ENCODE data around the gene OCEL1. TPM values are rescaled to one million over a fixed set of nuclear protein-coding genes. Genes with fewer than 3 reads are reported as not detected.

Gene OCEL1
- total RNA-seq, 2 experiments from 2014 or later: 10.2 to 29.5 TPM

DNA sequence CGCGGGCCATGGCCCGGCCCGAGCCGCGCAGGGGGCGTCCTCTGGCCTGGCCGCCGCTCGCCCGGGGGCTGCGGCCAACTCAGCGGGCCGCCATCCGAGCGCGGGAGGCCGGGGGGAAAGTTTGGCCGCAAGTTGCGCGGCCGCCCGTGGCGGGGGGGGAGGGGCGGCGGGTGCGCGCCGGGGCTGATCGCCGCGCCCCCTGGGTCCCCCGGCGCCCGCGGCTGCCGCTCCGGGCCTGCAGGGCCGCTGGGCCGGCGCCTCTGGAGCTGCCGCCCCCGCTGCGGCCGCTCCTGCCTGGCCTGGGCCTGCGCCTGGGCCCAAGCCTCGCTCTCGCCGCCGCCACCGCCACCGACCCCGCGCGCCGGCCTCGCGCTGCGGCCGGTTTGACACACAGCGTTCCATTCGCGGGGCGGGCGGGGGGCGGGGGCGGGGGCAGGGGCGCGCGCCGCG lies 19.5 kb downstream of the OCEL1 start, which contains the start of gene NR2F6:
TSS of gene NR2F6 (minus strand) at position 385 of the 450 bp plus-strand sequence. CDS start 699 bp downstream, outside the sequence.
- Histone ChIP-seq H2AFZ (ENCODE audit: low read length) (peak within 1 kb of the TSS; percentile 84; the same call in 1 of the 2 replicates), H3K9me3 (ENCODE audit: low read length) (no peaks in the 10 kb centered on the region), H3K4me1 (ENCODE audit: insufficient read depth, low read length, poor library complexity, severe bottlenecking) (peaks cover 43% of the 10 kb centered on the region), H4K20me1 (ENCODE audit: insufficient read depth, low read length) (no peaks in the 10 kb centered on the region), H3K4me3 (ENCODE audit: low read depth, low read length, poor library complexity, severe bottlenecking) (peak within 1 kb of the TSS; percentile 74), H3K9me2 (ENCODE audit: insufficient read depth, low read length) (no peaks in the 10 kb centered on the region), H3K27ac (ENCODE audit: low read depth, low read length, poor library complexity, severe bottlenecking) (peak within 1 kb of the TSS; percentile 69), H3K79me2 (ENCODE audit: insufficient read depth, low read depth, low read length) (peaks cover 23% of the 10 kb centered on the region; the same call in 1 of the 2 replicates), H3K36me3 (ENCODE audit: insufficient read depth, low read length) (no peaks in the 10 kb centered on the region), H3K4me2 (ENCODE audit: low read length) (peak within 1 kb of the TSS; percentile 95)
- CTCF ChIA-PET (ENCODE audit: unreplicated experiment): no interaction called here
- POLR2A ChIA-PET: no interaction called here
- no peak for DNase-seq (ENCODE audit: low spot score)
- BruUV-seq (replicated peaks): no TSS peak
- TF ChIP-seq EZH2phosphoT487 (IDR thresholded peaks at IDR 0.05; ENCODE audit: borderline replicate concordance, low read depth, low read length): no peak
- intact Hi-C loops (cut with micrococcal nuclease; ENCODE audit: unreplicated experiment): loop anchor here (2.0 to 10.0 kb wide), 2 partner anchors 169 to 351 kb away; no protein-coding TSS in a partner anchor

DNA sequence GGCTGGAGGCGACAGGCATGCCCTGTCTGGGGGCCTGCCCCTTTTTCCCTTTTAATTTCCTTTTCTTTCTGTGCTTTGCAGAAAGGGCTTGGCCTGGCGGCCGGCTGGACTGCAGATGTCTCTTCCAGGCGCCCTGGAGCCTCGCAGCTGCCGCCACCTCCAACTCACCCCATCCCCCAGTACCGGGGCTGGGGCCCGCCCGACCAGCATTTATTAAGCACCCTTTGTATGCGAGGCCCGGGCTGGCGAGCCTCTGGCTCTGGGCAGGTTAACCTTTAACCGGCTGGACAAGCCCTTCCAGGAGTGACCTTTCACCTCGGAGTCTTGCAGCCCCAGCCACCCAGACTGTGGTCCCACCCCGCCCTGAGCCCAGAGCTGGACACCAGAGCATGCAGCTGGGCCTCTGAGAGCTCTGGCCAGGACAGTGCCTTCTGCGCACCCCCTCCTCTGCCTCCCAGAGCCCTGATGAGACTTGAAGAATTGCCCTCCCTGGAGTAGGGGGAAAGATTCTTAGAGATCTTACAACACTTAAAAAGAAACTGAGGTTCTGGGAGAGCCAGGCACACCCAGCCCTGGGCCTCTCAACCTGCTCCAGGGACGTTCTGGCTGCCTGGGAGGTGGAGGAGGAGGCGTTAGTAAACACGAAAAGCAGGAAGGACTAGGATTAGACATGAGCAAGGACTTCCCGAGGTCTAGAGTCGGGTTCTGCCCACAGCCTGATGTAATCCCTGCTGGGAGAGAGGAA lies 20.8 kb downstream of the OCEL1 start:
- H2AFZ ChIP-seq (ENCODE audit: low read length): peak overlapping the region; percentile 84; the same call in 1 of the 2 replicates
- peak overlapping the region; percentile 95 for H3K4me2 ChIP-seq (ENCODE audit: low read length)
- TF ChIP-seq, protein P1, sequence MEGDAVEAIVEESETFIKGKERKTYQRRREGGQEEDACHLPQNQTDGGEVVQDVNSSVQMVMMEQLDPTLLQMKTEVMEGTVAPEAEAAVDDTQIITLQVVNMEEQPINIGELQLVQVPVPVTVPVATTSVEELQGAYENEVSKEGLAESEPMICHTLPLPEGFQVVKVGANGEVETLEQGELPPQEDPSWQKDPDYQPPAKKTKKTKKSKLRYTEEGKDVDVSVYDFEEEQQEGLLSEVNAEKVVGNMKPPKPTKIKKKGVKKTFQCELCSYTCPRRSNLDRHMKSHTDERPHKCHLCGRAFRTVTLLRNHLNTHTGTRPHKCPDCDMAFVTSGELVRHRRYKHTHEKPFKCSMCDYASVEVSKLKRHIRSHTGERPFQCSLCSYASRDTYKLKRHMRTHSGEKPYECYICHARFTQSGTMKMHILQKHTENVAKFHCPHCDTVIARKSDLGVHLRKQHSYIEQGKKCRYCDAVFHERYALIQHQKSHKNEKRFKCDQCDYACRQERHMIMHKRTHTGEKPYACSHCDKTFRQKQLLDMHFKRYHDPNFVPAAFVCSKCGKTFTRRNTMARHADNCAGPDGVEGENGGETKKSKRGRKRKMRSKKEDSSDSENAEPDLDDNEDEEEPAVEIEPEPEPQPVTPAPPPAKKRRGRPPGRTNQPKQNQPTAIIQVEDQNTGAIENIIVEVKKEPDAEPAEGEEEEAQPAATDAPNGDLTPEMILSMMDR (conservative IDR thresholded peaks at IDR 0.05; ENCODE audit: low read length): no peak
- no peak for TF ChIP-seq EZH2phosphoT487 (IDR thresholded peaks at IDR 0.05; ENCODE audit: borderline replicate concordance, low read depth, low read length)
- H4K20me1 ChIP-seq (ENCODE audit: insufficient read depth, low read length): no peaks in the 10 kb centered on the region
- H3K9me2 ChIP-seq (ENCODE audit: insufficient read depth, low read length): no peaks in the 10 kb centered on the region
- H3K4me1 ChIP-seq (ENCODE audit: insufficient read depth, low read length, poor library complexity, severe bottlenecking): peaks cover 37% of the 10 kb centered on the region
- CTCF ChIA-PET (ENCODE audit: unreplicated experiment): no interaction called here
- intact Hi-C loops (cut with micrococcal nuclease; ENCODE audit: unreplicated experiment): loop anchor here (10.0 kb wide), 1 partner anchor 352 kb away; no protein-coding TSS in a partner anchor
- peak overlapping the region; percentile 73 for H3K4me3 ChIP-seq (ENCODE audit: low read depth, low read length, poor library complexity, severe bottlenecking)
- H3K9me3 ChIP-seq (ENCODE audit: low read length): no peaks in the 10 kb centered on the region
- no TSS peak for BruUV-seq (replicated peaks)
- no peak for DNase-seq (ENCODE audit: low spot score)
- POLR2A ChIA-PET: interaction anchor here (0.5 kb wide), 1 partner anchor 444 kb away, joined by 5 read pairs; no protein-coding TSS in a partner anchor
- H3K79me2 ChIP-seq (ENCODE audit: insufficient read depth, low read depth, low read length): peaks cover 23% of the 10 kb centered on the region; the same call in 1 of the 2 replicates
- no peaks in the 10 kb centered on the region for H3K36me3 ChIP-seq (ENCODE audit: insufficient read depth, low read length)
- peak overlapping the region; percentile 69 for H3K27ac ChIP-seq (ENCODE audit: low read depth, low read length, poor library complexity, severe bottlenecking)

DNA sequence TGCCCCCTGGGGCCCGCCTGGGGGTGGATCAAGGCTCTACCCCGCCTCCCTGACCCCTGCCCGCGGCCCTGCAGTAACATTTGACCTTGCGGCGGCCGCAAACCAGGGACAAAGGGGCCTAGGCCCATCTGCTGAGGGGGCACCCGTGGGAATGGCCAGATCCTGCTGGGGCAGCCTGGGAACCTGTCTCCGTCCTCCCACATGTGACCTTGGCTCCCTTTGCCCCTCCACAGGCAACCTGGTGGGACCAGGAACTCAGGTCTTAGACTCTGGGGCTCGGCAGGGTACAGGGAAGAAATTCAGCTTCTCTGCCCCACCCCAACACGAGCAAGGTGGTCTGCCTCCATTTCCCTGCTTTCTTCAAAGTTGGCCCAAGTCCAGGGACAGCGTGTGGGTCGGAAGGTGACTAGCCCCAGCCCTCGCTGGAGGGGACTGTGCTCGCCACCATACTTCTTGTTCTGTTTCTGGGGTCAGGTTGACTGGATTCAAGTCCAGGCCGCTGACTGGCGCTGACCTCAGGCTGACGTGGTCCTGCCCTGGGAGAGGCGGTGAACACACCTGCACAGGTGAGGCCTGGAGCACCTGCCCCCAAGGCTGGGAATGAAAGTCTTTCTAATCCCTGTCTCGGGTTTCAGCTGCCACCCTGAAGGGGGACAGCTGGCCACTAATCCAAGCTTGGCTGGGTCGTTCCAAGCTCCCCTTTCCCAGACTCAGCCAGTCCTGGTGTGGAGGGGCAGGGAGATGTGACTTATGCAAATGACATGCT lies 22.2 kb downstream of the OCEL1 start:
- no TSS peak for BruUV-seq (replicated peaks)
- peaks cover 16% of the 10 kb centered on the region; the same call in 1 of the 2 replicates for H3K79me2 ChIP-seq (ENCODE audit: insufficient read depth, low read depth, low read length)
- no peak overlapping the region for H3K27ac ChIP-seq (ENCODE audit: low read depth, low read length, poor library complexity, severe bottlenecking)
- no peak for DNase-seq (ENCODE audit: low spot score)
- peaks cover 26% of the 10 kb centered on the region for H3K4me1 ChIP-seq (ENCODE audit: insufficient read depth, low read length, poor library complexity, severe bottlenecking)
- no peaks in the 10 kb centered on the region for H4K20me1 ChIP-seq (ENCODE audit: insufficient read depth, low read length)
- no peaks in the 10 kb centered on the region for H3K9me2 ChIP-seq (ENCODE audit: insufficient read depth, low read length)
- no peak for TF ChIP-seq EZH2phosphoT487 (IDR thresholded peaks at IDR 0.05; ENCODE audit: borderline replicate concordance, low read depth, low read length)
- TF ChIP-seq, protein P1 (conservative IDR thresholded peaks at IDR 0.05; ENCODE audit: low read length): no peak
- intact Hi-C loops (cut with micrococcal nuclease; ENCODE audit: unreplicated experiment): loop anchor here (10.0 kb wide), 1 partner anchor 353 kb away; no protein-coding TSS in a partner anchor
- H3K4me3 ChIP-seq (ENCODE audit: low read depth, low read length, poor library complexity, severe bottlenecking): no peak overlapping the region
- no peak overlapping the region for H2AFZ ChIP-seq (ENCODE audit: low read length)
- no peaks in the 10 kb centered on the region for H3K36me3 ChIP-seq (ENCODE audit: insufficient read depth, low read length)
- ChIA-PET CTCF (ENCODE audit: unreplicated experiment) (interaction anchor here (0.6 kb wide), 1 partner anchor 17 kb away, joined by 3 read pairs; no protein-coding TSS in a partner anchor), POLR2A (interaction anchor here (0.6 to 1.1 kb wide), 5 partner anchors 11 to 92 kb away, joined by 3 to 4 read pairs (median 3); partner anchors contain the start of gene BABAM1)
- no peaks in the 10 kb centered on the region for H3K9me3 ChIP-seq (ENCODE audit: low read length)
- H3K4me2 ChIP-seq (ENCODE audit: low read length): no peak overlapping the region

Measured in OCI-LY7 (cell line).